HCT116 (cell line): Measurements from ENCODE around the gene ESM1.

Source experiments
- CEBPB ChIP-seq: IDR thresholded peaks from 2 replicates; pipeline ENCODE4 v1.6.1; 2012; ENCODE audit warnings: low read depth
- EGR1 ChIP-seq: IDR thresholded peaks from 2 replicates; pipeline ENCODE4 v1.6.1; 2012; ENCODE audit warnings: low read depth
- EZH2 ChIP-seq: fragments of 200-600 bp; sonication (generic); IDR thresholded peaks from 2 replicates; pipeline ENCODE4 v1.6.1; 2017; ENCODE audit warnings: antibody characterized with exemption, mixed run types
- EZH2phosphoT487 ChIP-seq: fragments of 200-600 bp; IDR thresholded peaks from 2 replicates; pipeline ENCODE4 v1.6.1; 2018; ENCODE audit warnings: antibody characterized with exemption, borderline replicate concordance
- POLR2A ChIP-seq: IDR thresholded peaks from 2 replicates; pipeline ENCODE4 v1.7.0; 2011; ENCODE audit warnings: borderline replicate concordance; ENCODE audit not compliant: insufficient read depth, insufficient read length; ENCODE audit errors: extremely low read depth
- POLR2AphosphoS5 ChIP-seq: IDR thresholded peaks from 2 replicates; pipeline ENCODE4 v1.6.1; 2011; ENCODE audit warnings: mild to moderate bottlenecking, low read depth, low read length, moderate library complexity
- ZNF274 ChIP-seq: fragments of 200-500 bp; sonication (Bioruptor generic); IDR thresholded peaks from 2 replicates; pipeline ENCODE4 v1.6.1; 2014; ENCODE audit warnings: mild to moderate bottlenecking, low read depth, low read length, inconsistent platforms
- TF ChIP-seq, protein P1 (sequence below), 3 experiments: fragments of 200-600 bp in 1 of 3; sonication (generic) in 1 of 3; IDR thresholded peaks in 2 of 3; conservative IDR thresholded peaks in 1 of 3; 2 replicates each; pipeline ENCODE4 v1.5.1; 2012 to 2017; ENCODE audit warnings: low read depth in 2 of 3, low read length in 2 of 3, antibody characterized with exemption in 1 of 3, borderline replicate concordance in 1 of 3, control low read depth in 1 of 3, mild to moderate bottlenecking in 1 of 3, mixed read lengths in 1 of 3, mixed run types in 1 of 3, moderate library complexity in 1 of 3; ENCODE audit not compliant: insufficient read depth in 1 of 3
- TF ChIP-seq, protein P2 (sequence below): IDR thresholded peaks from 2 replicates; pipeline ENCODE4 v1.6.1; 2012; ENCODE audit warnings: low read depth

DNA sequence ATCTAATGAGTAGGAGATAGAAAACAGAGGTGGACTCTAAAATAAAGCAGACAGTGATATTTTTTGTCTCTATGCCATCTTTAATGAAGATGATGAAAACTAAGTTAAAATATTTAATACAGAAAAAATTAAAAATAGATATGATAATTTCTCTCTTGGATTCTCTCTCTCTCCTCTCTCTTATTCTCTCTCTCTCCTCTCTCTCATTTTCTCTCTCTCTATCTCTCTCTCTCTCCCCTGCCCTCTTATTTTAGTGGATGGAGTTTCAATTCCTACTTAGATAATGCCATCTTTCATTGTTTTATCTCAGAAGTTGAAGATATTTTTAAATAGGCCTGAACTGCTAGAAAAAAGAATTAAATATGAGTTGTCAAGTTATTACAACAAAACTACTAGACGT lies 38.2 kb downstream of the ESM1 start:
- TF ChIP-seq POLR2A: no peak
- no peak for TF ChIP-seq POLR2AphosphoS5
- TF ChIP-seq, protein P1, sequence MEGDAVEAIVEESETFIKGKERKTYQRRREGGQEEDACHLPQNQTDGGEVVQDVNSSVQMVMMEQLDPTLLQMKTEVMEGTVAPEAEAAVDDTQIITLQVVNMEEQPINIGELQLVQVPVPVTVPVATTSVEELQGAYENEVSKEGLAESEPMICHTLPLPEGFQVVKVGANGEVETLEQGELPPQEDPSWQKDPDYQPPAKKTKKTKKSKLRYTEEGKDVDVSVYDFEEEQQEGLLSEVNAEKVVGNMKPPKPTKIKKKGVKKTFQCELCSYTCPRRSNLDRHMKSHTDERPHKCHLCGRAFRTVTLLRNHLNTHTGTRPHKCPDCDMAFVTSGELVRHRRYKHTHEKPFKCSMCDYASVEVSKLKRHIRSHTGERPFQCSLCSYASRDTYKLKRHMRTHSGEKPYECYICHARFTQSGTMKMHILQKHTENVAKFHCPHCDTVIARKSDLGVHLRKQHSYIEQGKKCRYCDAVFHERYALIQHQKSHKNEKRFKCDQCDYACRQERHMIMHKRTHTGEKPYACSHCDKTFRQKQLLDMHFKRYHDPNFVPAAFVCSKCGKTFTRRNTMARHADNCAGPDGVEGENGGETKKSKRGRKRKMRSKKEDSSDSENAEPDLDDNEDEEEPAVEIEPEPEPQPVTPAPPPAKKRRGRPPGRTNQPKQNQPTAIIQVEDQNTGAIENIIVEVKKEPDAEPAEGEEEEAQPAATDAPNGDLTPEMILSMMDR (IDR thresholded peaks at IDR 0.05 in 2 of 3, conservative IDR thresholded peaks at IDR 0.05 in 1 of 3; ENCODE audit: borderline replicate concordance in 1 of 3, insufficient read depth in 1 of 3, low read depth in 2 of 3, low read length in 2 of 3): no peak
- TF ChIP-seq, protein P2, sequence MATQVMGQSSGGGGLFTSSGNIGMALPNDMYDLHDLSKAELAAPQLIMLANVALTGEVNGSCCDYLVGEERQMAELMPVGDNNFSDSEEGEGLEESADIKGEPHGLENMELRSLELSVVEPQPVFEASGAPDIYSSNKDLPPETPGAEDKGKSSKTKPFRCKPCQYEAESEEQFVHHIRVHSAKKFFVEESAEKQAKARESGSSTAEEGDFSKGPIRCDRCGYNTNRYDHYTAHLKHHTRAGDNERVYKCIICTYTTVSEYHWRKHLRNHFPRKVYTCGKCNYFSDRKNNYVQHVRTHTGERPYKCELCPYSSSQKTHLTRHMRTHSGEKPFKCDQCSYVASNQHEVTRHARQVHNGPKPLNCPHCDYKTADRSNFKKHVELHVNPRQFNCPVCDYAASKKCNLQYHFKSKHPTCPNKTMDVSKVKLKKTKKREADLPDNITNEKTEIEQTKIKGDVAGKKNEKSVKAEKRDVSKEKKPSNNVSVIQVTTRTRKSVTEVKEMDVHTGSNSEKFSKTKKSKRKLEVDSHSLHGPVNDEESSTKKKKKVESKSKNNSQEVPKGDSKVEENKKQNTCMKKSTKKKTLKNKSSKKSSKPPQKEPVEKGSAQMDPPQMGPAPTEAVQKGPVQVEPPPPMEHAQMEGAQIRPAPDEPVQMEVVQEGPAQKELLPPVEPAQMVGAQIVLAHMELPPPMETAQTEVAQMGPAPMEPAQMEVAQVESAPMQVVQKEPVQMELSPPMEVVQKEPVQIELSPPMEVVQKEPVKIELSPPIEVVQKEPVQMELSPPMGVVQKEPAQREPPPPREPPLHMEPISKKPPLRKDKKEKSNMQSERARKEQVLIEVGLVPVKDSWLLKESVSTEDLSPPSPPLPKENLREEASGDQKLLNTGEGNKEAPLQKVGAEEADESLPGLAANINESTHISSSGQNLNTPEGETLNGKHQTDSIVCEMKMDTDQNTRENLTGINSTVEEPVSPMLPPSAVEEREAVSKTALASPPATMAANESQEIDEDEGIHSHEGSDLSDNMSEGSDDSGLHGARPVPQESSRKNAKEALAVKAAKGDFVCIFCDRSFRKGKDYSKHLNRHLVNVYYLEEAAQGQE: no peak
- no peak for TF ChIP-seq EZH2phosphoT487
- TF ChIP-seq ZNF274: no peak
- no peak for TF ChIP-seq EZH2
- TF ChIP-seq EGR1: no peak
- no peak for TF ChIP-seq CEBPB
